LNCAP (cell line): ENCODE results near the gene ST8SIA2.

Experiments
- CTCF ChIP-seq: fragments of 450-650 bp; IDR thresholded peaks from 2 replicates; pipeline ENCODE4 v1.5.1; 2017; ENCODE audit warnings: mild to moderate bottlenecking

The ST8SIA2 gene

DNA sequence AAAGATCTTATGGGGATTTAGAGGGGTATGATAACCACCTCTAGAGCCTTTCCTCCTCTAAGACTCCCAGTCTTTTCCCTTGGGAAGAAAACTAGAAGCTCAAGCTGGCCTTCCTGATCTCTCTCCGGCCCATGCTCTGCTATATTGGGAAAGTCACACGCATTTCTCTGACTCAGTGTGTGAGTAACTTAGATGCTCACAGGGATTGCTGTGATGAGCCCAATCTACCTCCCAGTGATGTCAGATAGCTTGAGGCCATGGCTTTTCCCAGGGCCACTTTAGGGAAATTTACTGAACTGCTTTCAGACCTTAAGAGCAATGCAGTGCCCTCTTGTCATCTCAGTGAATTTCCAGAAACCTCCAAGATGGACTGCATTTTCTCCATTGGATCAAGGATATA, 8.6 kb upstream of the ST8SIA2 start:
- no peak for TF ChIP-seq CTCF

DNA sequence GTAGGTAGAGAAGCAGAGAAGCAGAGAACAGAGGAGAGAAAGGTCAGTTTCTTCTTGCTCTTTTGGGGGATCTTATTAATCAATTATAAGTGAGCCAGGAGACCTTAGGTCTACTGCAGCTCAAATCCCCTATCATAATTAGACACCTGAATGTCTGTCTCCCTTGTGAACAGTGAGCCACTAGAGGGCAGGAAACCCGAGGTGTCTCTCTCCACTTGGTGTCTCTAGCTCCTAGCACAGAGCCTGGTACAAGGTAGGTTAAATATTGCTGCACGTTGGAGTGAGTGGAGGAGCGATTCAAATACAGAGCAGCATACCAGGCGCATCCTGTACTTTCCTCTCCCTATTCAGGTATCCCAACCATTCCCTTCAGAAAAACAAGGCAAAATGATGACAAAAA, 2.0 kb upstream of the ST8SIA2 start:
- TF ChIP-seq CTCF = peak; percentile 62

- TF ChIP-seq CTCF = no peak
Measured at GRCh38 chr15:92392462-92392861, 1.2 kb upstream of the ST8SIA2 start.

GRCh38 chr15:92393980-92394308, 263 bp downstream of the ST8SIA2 start:
- no peak for TF ChIP-seq CTCF

DNA sequence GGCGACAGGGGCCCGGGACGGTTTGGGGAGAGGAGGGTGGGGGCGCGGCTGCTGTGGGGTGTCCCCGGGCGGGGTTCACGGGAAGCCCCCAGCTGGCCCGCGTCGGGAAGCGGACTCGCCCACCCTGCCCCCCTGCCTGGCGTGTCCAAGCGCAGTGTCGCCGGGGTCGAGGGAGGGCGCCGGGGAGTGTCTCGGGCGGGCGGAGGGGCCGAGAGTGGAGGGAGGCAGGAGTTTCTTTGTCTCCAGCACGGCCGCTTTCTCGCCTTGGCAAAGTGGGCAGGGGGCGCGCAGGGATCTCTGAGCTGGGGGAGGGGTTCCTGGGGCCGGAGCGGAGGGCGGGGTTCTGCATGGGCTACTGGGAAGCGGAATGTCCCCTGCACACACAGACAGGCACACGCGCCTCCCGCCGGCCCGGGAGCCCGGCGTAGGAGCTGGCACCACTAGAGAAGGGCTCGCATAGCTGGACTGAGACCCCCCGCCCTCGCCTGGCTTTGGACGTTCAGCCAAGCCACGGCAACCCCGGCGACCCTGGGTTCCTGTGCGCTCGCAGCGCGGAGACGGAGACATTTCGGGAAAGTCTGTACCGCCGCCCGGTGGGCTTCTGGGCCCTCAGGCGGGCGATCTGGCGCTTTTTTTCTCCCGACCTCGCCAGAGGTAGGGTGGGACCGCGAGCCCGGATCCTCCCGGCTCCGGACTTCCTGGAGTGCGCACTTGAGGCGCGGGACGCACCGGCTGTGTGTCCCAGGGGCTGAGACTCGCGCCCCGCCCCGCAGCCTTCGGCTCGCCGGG, 822 bp downstream of the ST8SIA2 start:
- TF ChIP-seq CTCF = no peak

- TF ChIP-seq CTCF = no peak
Measured at GRCh38 chr15:92395098-92395635, 1.5 kb downstream of the ST8SIA2 start.

DNA sequence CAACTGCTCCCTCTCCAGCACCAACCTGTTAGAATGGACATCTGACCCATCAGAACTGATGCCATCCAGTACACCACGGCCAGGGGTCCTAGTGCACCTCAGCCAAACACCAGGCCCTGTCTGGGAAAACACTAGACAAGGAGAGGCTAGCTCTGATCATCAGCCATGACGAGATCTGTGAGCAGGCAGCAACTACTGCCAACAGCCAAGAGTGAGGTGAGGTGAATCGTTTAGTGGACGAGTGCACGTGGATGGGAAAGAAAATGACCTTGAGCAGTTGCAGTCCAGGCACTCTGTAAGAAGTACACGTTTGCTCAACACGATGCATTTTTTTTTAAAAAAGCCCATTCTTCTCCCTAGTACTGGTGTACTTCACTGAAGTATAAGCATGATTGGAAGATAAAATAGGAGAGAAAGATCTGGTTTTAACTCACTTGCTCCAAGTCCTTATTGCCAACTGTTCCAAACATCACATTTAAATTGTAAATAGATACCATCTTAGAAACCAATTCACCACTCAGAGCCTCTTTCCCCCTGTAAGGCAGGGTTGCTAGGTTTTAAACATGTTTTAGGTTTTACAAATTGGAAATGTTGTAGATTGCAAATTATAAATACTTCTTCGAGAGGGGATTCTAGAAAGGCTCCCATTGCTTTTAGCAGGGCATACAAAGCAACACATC, 5.7 kb downstream of the ST8SIA2 start:
- no peak for TF ChIP-seq CTCF
